SK-N-SH (cell line): ENCODE results near the gene CDKN1B. TPM values are rescaled to one million over a fixed set of nuclear protein-coding genes. Genes with fewer than 3 reads are reported as not detected.

ENCODE experiments used
- CTCF ChIA-PET: fragments of 300-600, 350-600 bp; formaldehyde crosslinking; extraction: SDS; loops from one replicate; lab custom pipeline; 2021; lab: Yijun Ruan, JAX
- POLR2A ChIA-PET: fragments of 350-600 bp; sonication (Branson Sonifier 250); formaldehyde crosslinking; extraction: SDS; loops from one replicate; lab custom pipeline; 2020; ENCODE audit warnings: antibody characterized with exemption, inconsistent platforms; lab: Yijun Ruan, JAX
- DNase-seq: peaks from one replicate; pipeline ENCODE4 v3.0.0; 2012
- H2AFZ ChIP-seq: fragments of 200-600 bp; sonication (generic); 2 replicates; pipeline ENCODE4 v1.8.1; 2016; ENCODE audit warnings: antibody characterized with exemption, mild to moderate bottlenecking, low read depth
- H3F3A ChIP-seq: fragments of 200-600 bp; sonication (generic); replicated peaks from 2 replicates; pipeline ENCODE3; 2016; ENCODE audit warnings: antibody characterized with exemption, mild to moderate bottlenecking; ENCODE audit not compliant: insufficient read depth
- H3K27ac ChIP-seq, 2 experiments: fragments of 200-500 bp in 1 of 2; fragments of 200-600 bp in 1 of 2; sonication (Bioruptor generic) in 1 of 2; sonication (generic), shearing (Covaris generic) in 1 of 2; 2 replicates each; pipeline versions ENCODE4 v1.5.1 to v1.6.1; 2014 to 2016; ENCODE audit warnings: low read depth in 2 of 2, inconsistent platforms in 1 of 2, low read length in 1 of 2, mild to moderate bottlenecking in 1 of 2, mixed read lengths in 1 of 2
- H3K27me3 ChIP-seq: fragments of 200-600 bp; sonication (generic), shearing (Covaris generic); 2 replicates; pipeline ENCODE4 v1.6.1; 2016; ENCODE audit warnings: mixed run types; ENCODE audit not compliant: insufficient read depth
- H3K36me3 ChIP-seq, 2 experiments: fragments of 200-500 bp in 1 of 2; fragments of 200-600 bp in 1 of 2; sonication (Bioruptor generic) in 1 of 2; sonication (generic) in 1 of 2; replicated peaks in 1 of 2; 2 replicates each; pipeline versions ENCODE3 to v1.5.1; 2014 to 2016; ENCODE audit warnings: low read length in 1 of 2, mild to moderate bottlenecking in 1 of 2; ENCODE audit not compliant: insufficient read depth in 2 of 2, control insufficient read depth in 1 of 2
- H3K4me1 ChIP-seq, 2 experiments: fragments of 200-500 bp in 1 of 2; fragments of 200-600 bp in 1 of 2; sonication (Bioruptor generic) in 1 of 2; sonication (generic), shearing (Covaris generic) in 1 of 2; 2 replicates each; pipeline versions ENCODE4 v1.5.1 to v1.6.1; 2014 to 2016; ENCODE audit warnings: low read depth in 1 of 2, low read length in 1 of 2, mixed run types in 1 of 2; ENCODE audit not compliant: insufficient read depth in 2 of 2, control insufficient read depth in 1 of 2
- H3K4me2 ChIP-seq: fragments of 200-600 bp; sonication (generic), shearing (Covaris generic); 2 replicates; pipeline ENCODE4 v1.6.1; 2017; ENCODE audit warnings: mixed run types
- H3K4me3 ChIP-seq, 2 experiments: fragments of 200-500 bp in 1 of 2; fragments of 200-600 bp in 1 of 2; sonication (Bioruptor generic) in 1 of 2; sonication (generic), shearing (Covaris generic) in 1 of 2; 2 replicates each; pipeline versions ENCODE4 v1.5.1 to v1.8.1; 2014 to 2016; ENCODE audit warnings: low read depth in 2 of 2, inconsistent platforms in 1 of 2, low read length in 1 of 2, mild to moderate bottlenecking in 1 of 2, mixed read lengths in 1 of 2, moderate library complexity in 1 of 2
- H3K79me2 ChIP-seq: fragments of 200-600 bp; sonication (generic); 2 replicates; pipeline ENCODE4 v1.8.1; 2017; ENCODE audit warnings: mild to moderate bottlenecking; ENCODE audit not compliant: insufficient read depth
- H3K9ac ChIP-seq: fragments of 200-600 bp; sonication (generic); 2 replicates; pipeline ENCODE4 v1.6.1; 2017; ENCODE audit warnings: mixed run types
- H3K9me2 ChIP-seq: fragments of 200-600 bp; sonication (generic); 2 replicates; pipeline ENCODE4 v1.6.1; 2017; ENCODE audit warnings: mixed run types
- H3K9me3 ChIP-seq: fragments of 200-600 bp; sonication (generic); 2 replicates; pipeline ENCODE4 v1.6.1; 2017; ENCODE audit warnings: mixed run types, mild to moderate bottlenecking, moderate library complexity
- H4K20me1 ChIP-seq: fragments of 200-600 bp; sonication (generic); 2 replicates; pipeline ENCODE4 v1.6.1; 2017; ENCODE audit warnings: mild to moderate bottlenecking, mixed run types; ENCODE audit not compliant: insufficient read depth
- EP300 ChIP-seq, 2 experiments: IDR thresholded peaks; 2 replicates each; pipeline versions ENCODE4 v1.4.0 to v1.6.1; 2012; ENCODE audit warnings: borderline replicate concordance in 1 of 2, low read depth in 1 of 2, low read length in 1 of 2
- EZH2phosphoT487 ChIP-seq: fragments of 200-600 bp; sonication (generic); IDR thresholded peaks from 2 replicates; pipeline ENCODE4 v1.6.1; 2017; ENCODE audit warnings: low read depth, mixed run types, mild to moderate bottlenecking, antibody characterized with exemption, moderate library complexity, borderline replicate concordance
- FOXM1 ChIP-seq: IDR thresholded peaks from 2 replicates; pipeline ENCODE4 v1.4.0; 2012; ENCODE audit warnings: low read depth, mild to moderate bottlenecking
- GABPA ChIP-seq: IDR thresholded peaks from 2 replicates; pipeline ENCODE4 v1.4.0; 2012; ENCODE audit warnings: low read depth, mild to moderate bottlenecking
- GATA2 ChIP-seq: sonication (generic); formaldehyde crosslinking; IDR thresholded peaks from 2 replicates; pipeline ENCODE4 v1.5.0; 2020; ENCODE audit warnings: mild to moderate bottlenecking, missing genetic modification reagents
- RAD21 ChIP-seq: IDR thresholded peaks from 2 replicates; pipeline ENCODE4 v1.6.1; 2012; ENCODE audit warnings: mild to moderate bottlenecking, low read length
- RCOR1 ChIP-seq: fragments of 150-350 bp; IDR thresholded peaks from 2 replicates; pipeline ENCODE4 v1.6.1; 2017; ENCODE audit warnings: antibody characterized with exemption, low read length
- SMC3 ChIP-seq: IDR thresholded peaks from 2 replicates; pipeline ENCODE4 v1.6.1; 2012; ENCODE audit warnings: low read depth, low read length, improper control_type of control experiment
- TEAD4 ChIP-seq: IDR thresholded peaks from 2 replicates; pipeline ENCODE4 v1.4.0; 2012; ENCODE audit warnings: mild to moderate bottlenecking, borderline replicate concordance; ENCODE audit not compliant: insufficient read depth
- USF1 ChIP-seq: IDR thresholded peaks from 2 replicates; pipeline ENCODE4 v1.4.0; 2012; ENCODE audit warnings: low read depth, borderline replicate concordance
- USF2 ChIP-seq: fragments of 150-350 bp; IDR thresholded peaks from 2 replicates; pipeline ENCODE4 v1.6.1; 2017; ENCODE audit warnings: antibody characterized with exemption, low read length, low read depth, borderline replicate concordance
- ZBTB33 ChIP-seq: IDR thresholded peaks from 2 replicates; pipeline ENCODE4 v1.4.0; 2012; ENCODE audit warnings: low read depth, borderline replicate concordance
- polyA plus RNA-seq, 3 experiments: library from polyadenylated mRNA; depleted of rRNA; stranded (reverse); fragments of >200 nt; gene quantifications; 2 replicates each; pipeline ENCODE4 v1.2.3, GENCODE V29; 2012

The CDKN1B gene
- polyA plus RNA-seq, 1 of the 3 experiments (the other 2 are of a cell fraction): 9.2 TPM

GRCh38 chr12:12714276-12715021 is 2.7 kb upstream of the CDKN1B start (continued):
- no peak for TF ChIP-seq ZBTB33
- TF ChIP-seq TEAD4: no peak
- TF ChIP-seq EZH2phosphoT487: no peak
- no peak for TF ChIP-seq SMC3
- no peak for TF ChIP-seq RCOR1

GRCh38 chr12:12715128-12715458 is 2.1 kb upstream of the CDKN1B start:
- Histone ChIP-seq H3K79me2 (peaks cover 29% of the 10 kb centered on the region), H3F3A (peaks cover 4% of the 10 kb centered on the region), H3K9ac (no peak overlapping the region), H4K20me1 (peaks cover 11% of the 10 kb centered on the region; the same call in 1 of the 2 replicates), H3K27ac (no peak overlapping the region), H3K9me3 (no peaks in the 10 kb centered on the region), H3K4me3 (no peak overlapping the region), H3K36me3 (peaks cover 13 to 15% of the 10 kb centered on the region in 2 experiments), H3K9me2 (no peaks in the 10 kb centered on the region), H3K4me2 (no peak overlapping the region), H3K27me3 (no peaks in the 10 kb centered on the region), H2AFZ (no peak overlapping the region), H3K4me1 (peaks cover 11 to 21% of the 10 kb centered on the region in 2 experiments; a peak in 3 of 4 replicates)
- no peak for DNase-seq
- POLR2A ChIA-PET: interaction anchor here (1.9 kb wide), 1 partner anchor 11 kb away, joined by 8 read pairs; no protein-coding TSS in a partner anchor
- CTCF ChIA-PET: interaction anchor here (1.0 to 2.4 kb wide), 4 partner anchors 8 to 24 kb away, joined by 4 to 15 read pairs (median 6); no protein-coding TSS in a partner anchor
- TF ChIP-seq RAD21: no peak
- TF ChIP-seq USF2: no peak
- no peak for TF ChIP-seq EP300 (IDR thresholded peaks at IDR 0.05; ENCODE audit: borderline replicate concordance in 1 of 2, low read depth in 1 of 2, low read length in 1 of 2)
- no peak for TF ChIP-seq USF1
- no peak for TF ChIP-seq RCOR1
- no peak for TF ChIP-seq GABPA
- TF ChIP-seq FOXM1: no peak
- no peak for TF ChIP-seq GATA2 (CRISPR knock-in tag)
